NCI-H510A treated with DMSO at 0.1 percent for 48 hours (cell line): Measurements from ENCODE around the gene BICD1.
"Not testable (repeated sequence)": the region's sequence is repeated elsewhere in the genome, so short reads cannot be mapped to it uniquely, and the experiment has no call there.

ENCODE experiments used
- DNase-seq: peaks from one replicate; lab custom pipeline; 2025; lab: John Stamatoyannopoulos, UW

Gene BICD1

DNA sequence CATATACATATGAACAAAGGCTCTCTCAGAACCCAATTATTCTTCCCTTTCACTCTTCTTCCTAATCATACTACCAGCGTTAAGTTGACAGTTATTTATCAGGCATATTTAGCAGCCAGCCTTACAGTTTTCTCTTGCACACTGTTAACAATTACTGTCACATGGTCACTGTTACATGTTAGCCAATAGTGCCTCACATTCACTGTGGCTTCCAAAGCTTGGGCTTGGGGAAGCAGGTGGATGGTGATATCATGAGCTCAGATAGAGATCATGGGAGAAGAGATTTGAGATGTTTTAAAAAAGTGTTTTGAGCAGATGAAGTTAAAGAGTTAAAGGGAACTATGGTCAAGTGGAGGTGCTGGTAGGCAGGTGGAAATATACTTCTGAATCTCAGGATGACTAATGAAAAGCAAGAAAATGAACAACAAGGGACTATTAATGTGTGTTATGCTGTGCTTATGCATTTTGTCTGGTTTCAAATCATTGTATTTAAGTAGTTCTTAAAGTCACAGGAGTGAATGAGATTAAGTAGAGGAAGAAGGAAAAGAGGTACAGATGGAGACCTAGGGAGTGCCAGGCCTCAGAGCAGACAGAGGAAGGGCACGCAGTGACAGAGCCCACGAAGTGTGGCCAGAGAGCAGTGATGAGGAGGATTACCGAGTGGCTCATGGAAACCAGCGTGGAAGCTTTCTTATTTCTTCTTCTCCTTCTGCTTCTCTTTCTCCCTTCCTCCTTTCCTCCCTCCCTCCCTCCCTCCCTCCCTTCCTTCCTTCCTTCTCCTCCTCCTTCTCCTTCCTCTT is 39.6 kb downstream of the BICD1 start:
- no peak for DNase-seq

DNA sequence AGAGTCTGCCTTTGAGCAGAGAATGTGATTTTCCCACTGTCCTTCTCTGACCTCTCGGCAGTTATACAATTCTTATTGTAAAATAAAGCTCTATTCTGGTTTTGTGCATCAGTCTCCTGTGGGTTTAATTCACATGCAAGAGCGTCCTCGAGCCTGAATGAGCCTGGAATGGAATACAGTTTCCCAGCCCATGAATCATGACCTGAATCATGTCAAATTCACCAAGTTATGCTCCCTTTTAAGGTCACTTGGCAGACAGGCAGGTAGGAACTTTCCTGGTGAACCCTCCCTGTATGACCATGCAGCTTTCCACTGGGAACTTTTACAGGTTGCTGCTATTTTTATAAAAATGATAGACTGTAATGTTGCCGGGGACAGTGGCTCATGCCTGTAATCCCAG is 41.7 kb downstream of the BICD1 start:
- DNase-seq, result no peak

DNA sequence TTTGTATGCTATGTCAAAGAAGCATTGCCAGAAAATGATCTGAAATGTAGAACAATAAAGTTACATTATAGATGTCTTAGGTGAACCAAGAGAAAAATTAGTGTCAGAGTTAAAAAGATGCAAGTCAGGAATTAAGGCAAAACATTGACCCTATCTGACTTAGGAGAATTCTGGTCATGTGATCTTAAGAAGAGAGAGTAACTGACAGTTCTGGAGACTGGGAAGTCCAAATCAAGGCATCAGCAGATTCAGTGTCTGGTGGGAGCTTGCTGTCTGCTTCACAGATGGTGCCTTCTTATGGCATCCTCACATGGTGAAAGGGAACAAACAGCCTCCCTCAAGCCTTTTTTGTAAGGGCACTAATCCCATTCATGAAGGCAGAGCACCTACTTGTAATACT is 42.8 kb downstream of the BICD1 start:
- DNase-seq, result no peak

DNA sequence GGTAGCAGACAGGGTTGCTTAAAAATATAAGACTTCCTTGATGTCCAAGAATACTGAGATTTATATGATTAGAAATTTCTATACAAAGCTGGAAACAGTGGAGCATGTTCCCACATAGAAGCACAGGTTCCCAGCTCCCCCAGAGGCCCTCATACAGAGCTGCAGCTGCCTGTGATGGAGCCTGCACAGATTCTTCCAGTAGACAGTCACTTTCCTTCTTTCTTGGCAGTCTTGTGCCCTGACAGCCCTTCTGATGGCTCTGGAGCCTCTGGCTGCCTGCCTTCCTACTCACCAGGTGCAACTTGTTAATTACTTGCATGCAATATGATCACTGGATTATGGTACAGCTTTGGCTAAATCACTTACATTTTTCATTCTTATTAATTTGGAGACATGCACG is 44.4 kb downstream of the BICD1 start:
- DNase-seq, result no peak

DNA sequence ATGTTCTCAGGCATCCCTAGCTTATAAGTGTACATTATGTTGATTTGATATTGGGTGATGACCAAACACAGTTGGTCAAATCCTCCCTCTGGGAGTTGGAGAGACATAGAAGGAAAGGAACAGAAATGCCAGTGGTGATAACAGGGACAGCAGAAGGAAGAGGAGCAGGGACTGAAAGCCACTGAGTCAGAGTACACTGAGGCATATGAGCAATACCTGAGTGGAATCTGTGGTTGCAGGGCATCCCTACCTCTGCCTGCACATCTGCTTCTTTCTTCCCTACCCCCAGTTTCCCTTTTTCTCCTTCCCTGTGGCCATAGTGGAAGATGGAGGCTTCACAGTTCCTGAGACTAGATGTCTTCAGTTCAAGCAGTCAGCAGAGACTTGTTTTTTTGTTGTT is 44.9 kb downstream of the BICD1 start:
- DNase-seq, result no peak

DNA sequence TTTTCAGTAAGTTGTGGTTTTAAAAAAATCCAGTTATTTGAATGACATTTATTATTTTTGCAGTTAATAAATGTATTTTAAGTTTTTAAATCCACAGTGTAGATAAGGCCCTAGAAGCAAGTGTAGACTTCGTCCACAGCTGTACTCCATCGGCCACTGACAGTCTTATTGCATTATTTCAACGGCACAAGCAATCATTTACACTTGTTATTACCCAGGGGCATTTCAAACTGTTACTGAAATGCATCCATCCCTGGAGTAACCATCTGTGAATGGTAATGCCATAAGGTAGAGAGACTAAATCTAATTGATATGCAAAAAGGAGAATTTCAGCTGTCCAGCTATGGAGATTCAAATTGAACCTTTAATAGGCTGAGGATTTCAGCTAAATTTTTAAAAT is 48.4 kb downstream of the BICD1 start:
- DNase-seq, result no peak

DNA sequence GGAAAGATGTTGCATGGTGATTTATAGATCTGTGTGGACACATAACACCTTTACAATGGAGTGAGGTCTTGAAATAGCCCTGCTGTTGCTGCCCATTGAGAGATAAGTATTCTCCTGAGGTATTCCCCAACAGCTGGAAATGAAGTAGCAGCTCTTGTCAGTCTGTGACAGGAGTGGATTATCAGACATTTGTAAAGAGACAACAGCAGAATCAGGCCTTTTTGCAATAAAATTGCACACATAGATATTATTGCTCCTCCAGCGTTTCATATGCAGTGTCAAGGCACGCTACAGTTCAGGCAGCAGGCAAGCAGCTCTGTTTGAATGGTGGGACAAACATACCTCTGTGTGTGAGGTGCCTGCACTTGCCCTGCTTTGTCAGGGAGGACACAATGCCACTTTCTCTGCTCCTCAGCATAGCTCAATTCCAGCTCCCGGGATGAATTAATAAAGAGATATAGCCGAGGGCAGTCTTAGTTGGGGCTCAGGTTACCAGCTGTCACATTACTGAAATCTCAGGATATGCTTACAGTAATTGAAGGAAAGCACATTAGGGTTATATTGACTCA is 49.4 kb downstream of the BICD1 start:
- DNase-seq, result peak; percentile 6

DNA sequence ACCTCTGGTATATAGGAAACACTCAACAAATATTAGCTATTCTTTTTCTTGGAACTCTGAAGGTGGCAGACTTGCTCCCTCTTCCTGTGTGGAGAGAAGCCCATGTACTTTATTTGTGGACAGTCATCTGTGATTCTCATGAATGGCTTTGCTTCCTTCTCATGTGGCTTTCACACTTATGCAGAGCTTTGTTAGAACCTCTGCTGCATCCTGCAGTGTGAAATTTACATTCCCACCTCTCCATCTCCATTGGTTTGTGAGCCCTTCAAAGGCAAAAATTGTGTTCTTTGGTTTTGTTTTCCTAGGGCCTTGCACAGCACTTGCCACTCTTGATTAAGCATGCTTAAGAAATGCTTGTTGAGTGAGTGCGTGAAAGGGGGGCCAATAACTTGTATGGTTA is 51.9 kb downstream of the BICD1 start:
- no peak for DNase-seq

DNA sequence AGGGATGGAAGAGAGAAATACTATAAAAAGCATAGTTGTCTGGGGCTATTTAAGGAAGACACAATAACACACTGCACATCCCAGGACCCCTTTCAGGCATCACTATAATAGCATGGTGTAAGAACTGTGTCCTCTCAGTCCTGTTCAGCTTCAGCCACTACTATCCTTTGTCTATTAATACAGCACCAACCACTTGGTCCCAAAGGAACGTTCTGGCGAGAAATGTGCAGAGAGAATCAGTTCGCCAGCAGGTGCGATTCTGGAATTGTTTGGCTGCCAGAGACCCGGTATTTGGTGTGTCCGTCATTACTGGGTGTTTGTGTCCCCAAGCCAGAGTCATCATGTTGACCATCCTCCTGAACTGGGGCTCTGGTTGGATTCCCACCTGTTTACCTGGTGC is 52.7 kb downstream of the BICD1 start:
- no peak for DNase-seq

DNA sequence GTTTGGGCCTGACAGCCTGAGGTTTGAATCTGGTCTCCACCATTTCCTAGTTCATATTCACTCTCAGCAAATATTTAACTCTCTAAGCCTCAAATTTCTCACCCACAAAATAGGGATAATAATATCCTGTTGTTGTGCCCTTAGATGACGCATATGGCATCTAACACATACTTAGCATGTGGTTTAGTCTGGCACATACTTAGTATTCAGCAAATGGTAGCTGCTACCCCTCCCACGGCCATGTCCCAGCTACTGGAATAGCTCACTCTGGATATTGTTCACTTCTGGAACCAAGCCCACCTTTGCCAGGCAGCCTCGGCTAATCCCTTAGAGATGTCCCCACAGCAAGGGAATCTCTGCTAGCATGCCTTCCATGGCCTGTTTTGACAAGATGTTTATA is 53.3 kb downstream of the BICD1 start:
- DNase-seq, result no peak

DNA sequence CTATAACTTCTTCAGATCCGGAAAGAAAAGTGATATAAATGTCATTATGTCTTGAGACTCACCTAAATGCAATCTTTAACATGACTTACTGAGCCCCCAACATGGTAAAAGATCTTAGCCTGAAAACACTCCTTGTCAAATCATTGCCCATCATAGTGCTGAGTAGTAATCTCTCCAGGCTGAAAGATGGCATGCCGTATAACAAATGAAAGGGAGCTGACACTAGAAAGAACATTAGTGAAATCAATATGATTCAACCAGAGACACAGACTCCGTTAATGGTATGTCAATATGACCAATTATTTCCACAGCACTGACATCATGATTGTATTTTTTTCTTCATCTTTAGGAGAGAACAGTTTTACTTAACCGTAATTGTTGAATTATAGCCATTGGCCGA is 54.4 kb downstream of the BICD1 start:
- no peak for DNase-seq

DNA sequence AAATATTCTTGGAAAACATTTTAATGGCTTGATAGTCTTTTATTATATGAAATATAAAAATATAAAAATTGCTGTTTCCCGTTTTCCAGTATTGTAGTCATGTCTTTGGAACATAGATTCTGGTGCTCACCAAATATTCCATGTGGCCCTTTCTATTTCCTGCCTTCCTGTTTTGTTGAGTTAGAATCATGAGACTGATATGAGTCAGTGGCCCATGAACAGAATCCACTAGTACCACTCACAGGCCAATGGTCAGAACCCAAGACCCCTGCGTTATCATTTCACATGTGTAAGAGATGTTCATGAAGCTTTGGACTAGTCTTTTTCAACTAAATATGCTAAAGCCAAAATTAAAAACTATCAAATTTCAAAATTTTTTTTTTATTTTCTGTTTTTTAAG is 56.9 kb downstream of the BICD1 start:
- no peak for DNase-seq

DNA sequence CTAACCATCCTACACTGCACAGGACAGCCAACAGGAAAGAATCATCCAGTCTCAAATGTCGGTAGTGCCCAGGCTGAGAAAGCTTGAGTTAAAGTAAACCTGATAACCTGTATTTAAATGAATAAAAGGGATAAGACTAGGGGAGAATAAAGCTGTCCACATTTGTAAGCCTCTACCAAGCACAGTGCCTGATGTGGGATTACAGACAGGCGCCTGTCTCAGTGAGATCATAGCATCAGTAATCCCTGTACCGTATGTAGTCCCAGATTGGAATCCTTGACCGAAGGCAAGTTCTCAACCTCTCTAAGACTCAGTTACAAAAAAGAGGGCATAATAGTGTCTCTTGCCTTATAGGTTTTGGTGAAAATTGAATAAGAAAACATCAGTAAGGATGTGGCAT is 59.9 kb downstream of the BICD1 start:
- no peak for DNase-seq

DNA sequence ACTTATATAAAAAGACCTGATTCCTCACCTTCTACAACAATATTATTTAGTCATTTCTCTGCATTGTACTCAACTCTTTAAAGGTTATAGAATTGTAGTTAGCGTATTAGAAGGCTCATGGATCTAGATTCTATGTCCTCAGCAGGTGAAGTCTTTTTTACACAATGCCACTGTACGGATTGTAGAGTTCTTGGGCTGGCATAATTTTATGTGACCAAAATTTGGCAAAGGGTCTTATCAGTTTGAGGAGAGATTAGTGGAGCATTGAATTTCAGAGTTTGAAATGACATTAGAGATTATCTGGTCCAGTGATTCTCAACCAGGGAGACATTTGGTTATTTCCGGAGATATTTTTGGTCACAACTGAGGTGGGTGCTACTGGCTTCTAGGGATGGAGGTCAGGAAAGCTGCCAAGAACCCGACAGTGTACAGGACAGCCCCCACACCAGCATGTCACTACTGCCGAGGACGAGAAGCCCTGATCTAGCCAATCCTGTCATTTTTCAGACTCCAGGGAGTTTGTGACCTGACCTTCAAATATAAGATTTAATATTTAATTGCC is 63.9 kb downstream of the BICD1 start:
- no peak for DNase-seq

DNA sequence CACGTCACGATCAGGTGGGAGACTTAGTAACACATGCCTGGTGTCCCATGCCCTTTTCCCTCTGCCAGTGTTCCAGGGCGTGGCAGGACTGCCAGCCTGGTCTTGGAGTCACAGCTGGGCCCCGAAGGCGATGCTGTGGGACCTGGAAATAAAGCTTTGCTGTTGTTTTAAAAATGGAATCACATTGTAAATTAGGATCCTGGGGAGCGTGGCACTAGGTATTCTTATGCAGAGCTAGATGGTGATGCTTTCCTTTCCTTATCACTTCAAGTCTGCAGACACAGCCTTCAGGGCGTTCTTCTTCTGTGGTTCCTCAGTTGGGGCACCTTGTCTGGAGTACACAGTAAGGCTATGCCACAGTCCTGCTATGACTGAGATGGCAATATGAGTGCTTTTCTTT is 64.6 kb downstream of the BICD1 start:
- no peak for DNase-seq

DNA sequence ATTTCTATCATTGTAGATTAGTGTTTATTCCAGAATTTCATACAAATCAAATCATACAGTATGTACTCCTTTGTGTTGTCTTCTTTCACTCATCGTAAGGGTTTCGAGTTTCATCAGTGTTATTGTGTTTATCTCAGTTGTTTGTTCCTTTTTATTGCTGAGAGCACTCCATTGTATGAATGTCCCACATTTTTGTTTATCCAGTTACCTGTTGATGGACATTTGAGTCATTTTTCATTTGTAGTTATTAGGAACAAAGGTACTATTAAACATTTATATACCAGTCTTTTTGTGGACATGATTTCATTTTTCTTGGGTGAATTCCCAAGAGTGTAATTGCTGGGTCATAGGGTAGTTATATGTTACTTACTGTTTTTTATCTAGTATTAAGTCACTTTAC is 70.0 kb downstream of the BICD1 start:
- no peak for DNase-seq

DNA sequence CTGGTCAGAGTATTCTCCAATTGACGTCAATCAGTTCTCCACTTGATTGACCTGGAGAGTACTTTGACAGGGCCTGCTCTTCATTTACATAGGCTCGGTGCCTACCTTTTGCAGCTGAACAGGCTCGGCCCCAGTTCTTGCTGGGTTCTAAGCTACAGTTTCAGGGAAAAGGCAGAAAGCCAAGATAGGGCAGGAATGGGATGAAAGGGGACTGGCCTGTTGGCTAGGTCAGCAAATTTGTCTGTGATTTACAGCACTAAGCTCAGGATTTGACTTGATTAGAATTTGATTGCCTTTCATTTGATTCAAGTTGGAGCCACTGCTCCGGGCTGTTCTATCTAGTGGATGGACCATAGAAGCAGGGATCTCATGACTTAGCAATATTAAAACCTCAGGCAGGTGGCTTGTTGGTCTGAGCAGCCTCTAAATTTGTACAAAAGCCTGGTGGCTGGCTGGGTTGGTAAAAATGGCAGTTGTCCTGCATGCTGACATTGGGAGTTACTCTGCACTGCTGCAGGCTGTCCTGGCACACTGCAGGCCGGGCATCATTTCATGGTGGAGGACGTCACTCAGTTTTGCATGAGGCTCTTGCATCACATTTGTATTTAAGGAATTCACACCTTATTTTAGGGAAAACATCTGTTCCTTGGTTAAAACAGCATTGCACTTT is 71.8 kb downstream of the BICD1 start:
- DNase-seq, result peak; percentile 47

DNA sequence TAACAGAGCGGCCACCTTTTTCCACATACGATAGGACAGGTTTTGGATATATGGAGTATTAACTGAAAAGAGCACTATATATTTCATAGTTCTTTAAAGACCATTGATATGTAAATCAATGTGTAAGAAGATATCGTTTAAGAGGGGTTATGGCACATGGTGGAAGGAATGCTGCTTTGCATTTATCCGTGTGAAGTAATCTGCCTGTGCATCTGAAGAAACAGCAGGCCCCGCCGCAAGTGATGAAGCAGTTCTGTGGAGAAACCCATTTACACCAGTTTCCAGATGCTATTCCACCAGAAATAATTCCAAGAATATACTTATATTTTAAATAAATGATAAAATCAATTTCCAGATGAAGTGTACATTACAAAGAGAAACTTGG is 72.4 kb downstream of the BICD1 start:
- no peak for DNase-seq

DNA sequence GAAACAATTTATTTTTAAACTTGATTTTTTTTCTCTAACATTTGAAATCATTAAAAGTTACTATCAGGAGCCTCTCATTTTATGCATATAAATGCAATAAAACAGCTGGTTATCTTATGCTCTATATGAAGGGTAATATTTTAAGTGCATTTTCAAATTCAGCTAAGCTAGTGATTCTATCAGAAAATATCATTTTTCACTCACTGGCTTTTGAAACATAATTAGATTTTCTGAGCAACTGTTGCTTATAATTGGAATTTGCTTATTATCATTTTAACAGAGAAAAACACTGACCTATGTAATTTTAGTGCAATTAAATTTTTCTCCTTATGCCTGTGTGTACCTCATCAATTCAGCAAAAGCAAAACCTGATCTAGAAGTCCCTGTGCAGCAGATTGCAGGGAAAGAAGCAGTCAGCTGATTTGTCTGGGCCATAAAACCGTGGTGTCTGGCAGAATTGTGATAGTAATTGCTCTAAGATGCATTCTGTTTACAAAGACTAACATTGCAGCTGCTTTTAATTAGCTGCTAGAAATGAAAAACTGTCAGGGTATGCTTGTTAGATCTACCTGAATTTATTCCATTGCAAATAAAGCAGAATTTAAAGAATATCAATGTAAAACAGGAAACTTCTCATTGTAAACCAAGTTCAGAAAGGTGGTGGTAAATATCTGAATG is 75.0 kb downstream of the BICD1 start:
- no peak for DNase-seq

DNA sequence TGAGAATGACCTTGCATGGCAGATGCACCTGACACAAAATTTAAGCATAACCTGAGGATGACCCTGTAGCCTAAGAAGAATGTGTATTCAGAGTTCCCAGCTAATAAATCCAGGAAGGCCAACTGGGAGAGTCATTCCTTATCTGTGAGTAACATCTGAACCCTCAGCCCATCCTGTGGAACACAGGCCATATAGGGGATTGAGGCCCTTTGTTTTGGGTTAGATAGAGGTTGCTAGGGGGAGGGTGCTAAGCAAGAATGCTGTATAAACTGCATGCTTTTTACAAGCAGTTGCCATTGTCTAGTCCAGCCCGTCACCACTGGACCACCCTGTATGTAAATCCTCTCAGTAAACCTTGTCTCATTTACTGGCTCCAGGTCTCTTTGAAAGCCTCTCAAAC is 77.0 kb downstream of the BICD1 start:
- DNase-seq, result no peak

DNA sequence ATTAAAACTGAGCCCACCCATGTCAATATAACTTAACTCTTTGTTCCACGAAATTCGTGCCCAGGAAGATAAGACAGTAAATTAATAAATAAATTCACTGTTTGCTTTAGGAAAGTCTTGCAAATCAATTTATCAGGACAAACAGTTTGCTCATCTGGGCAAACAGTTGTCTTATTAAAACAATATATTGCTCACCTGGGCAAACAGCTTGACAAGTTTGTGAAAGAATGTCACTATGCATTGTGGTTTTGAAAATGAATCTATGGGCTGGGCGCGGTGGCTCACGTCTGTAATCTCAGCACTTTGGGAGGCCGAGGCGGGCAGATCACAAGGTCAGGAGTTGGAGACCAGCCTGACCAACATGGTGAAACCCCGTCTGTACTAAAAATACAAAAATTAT is 80.5 kb downstream of the BICD1 start:
- not testable (repeated sequence) for DNase-seq

DNA sequence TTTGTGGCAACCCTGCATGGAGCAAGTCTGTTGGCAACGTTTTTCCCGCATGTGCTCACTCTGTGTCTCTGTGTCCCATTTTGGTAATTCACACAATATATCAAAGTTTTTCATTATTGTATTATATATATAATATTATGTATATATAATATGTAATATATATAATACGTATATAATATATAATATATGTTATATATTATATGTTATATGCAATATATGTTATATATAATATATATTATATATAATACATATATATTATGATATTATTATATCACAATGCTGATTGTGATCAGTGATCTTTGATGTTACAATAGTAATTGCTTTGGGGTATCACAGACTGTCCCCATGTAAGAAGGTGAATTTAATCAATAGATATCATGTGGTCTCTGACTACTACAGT is 84.8 kb downstream of the BICD1 start:
- no peak for DNase-seq
